CD4-positive, alpha-beta memory T cell (primary cell): ENCODE data around the gene MFSD1. TPM values are rescaled to one million over a fixed set of nuclear protein-coding genes. Genes with fewer than 3 reads are reported as not detected.
"Not testable (repeated sequence)": the region's sequence is repeated elsewhere in the genome, so short reads cannot be mapped to it uniquely, and the experiment has no call there.

Experiments
- CTCF ChIA-PET: fragments of 350-600 bp; sonication (Branson Sonifier 250); formaldehyde crosslinking; loops from one replicate; lab custom pipeline; 2021; ENCODE audit warnings: inconsistent platforms; ENCODE audit not compliant: partially characterized antibody; lab: Charles Lee
- POLR2A ChIA-PET: fragments of 350-600 bp; sonication (Branson Sonifier 250); formaldehyde crosslinking; loops from one replicate; lab custom pipeline; 2021; ENCODE audit not compliant: partially characterized antibody; lab: Charles Lee
- DNase-seq, 5 donors: peaks; one replicate each; pipeline versions ENCODE4 v3.0.0 to v3.0.0-alpha.2; 2020 to 2022; ENCODE audit warnings: mixed read lengths in 1 of 5
- H3K27ac ChIP-seq: one replicate; pipeline ENCODE4 v1.7.0; 2013; ENCODE audit warnings: low read depth, low read length
- H3K27me3 ChIP-seq: 2 replicates; pipeline ENCODE4 v1.7.0; 2013; ENCODE audit warnings: mild to moderate bottlenecking, low read length, moderate library complexity; ENCODE audit not compliant: insufficient read depth
- H3K36me3 ChIP-seq: 2 replicates; pipeline ENCODE4 v1.7.0; 2013; ENCODE audit warnings: mild to moderate bottlenecking, low read length, moderate library complexity; ENCODE audit not compliant: insufficient read depth
- H3K4me1 ChIP-seq: 2 replicates; pipeline ENCODE4 v1.7.0; 2013; ENCODE audit warnings: mild to moderate bottlenecking, low read length, moderate library complexity; ENCODE audit not compliant: insufficient read depth
- H3K4me3 ChIP-seq, 2 donors: one replicate each; pipeline ENCODE4 v1.7.0; 2013; ENCODE audit warnings: low read length in 2 of 2, mild to moderate bottlenecking in 1 of 2
- H3K9me3 ChIP-seq, 2 donors: one replicate each; pipeline ENCODE4 v1.7.0; 2013; ENCODE audit warnings: low read length in 2 of 2, control low read depth in 1 of 2; ENCODE audit not compliant: control insufficient read depth in 1 of 2
- H3K27ac Mint-ChIP-seq, 7 donors: one replicate each; pipeline ENCODE4 v1.8.0; 2020 to 2021; ENCODE audit warnings: mixed read lengths in 7 of 7, mild to moderate bottlenecking in 6 of 7, inconsistent platforms in 3 of 7, moderate library complexity in 3 of 7
- H3K27me3 Mint-ChIP-seq, 2 donors: one replicate each; pipeline ENCODE4 v1.8.0; 2020 to 2021; ENCODE audit warnings: mixed read lengths in 2 of 2
- H3K36me3 Mint-ChIP-seq, 2 donors: one replicate each; pipeline ENCODE4 v1.8.0; 2020 to 2021; ENCODE audit warnings: mixed read lengths in 2 of 2, inconsistent platforms in 1 of 2, mild to moderate bottlenecking in 1 of 2
- H3K4me1 Mint-ChIP-seq, 4 donors: one replicate each; pipeline ENCODE4 v1.8.0; 2020 to 2021; ENCODE audit warnings: mixed read lengths in 4 of 4, mild to moderate bottlenecking in 1 of 4
- H3K4me3 Mint-ChIP-seq, 8 donors: one replicate each; pipeline ENCODE4 v1.8.0; 2020 to 2021; ENCODE audit warnings: mixed read lengths in 8 of 8, mild to moderate bottlenecking in 7 of 8, moderate library complexity in 6 of 8, inconsistent platforms in 3 of 8
- H3K9me3 Mint-ChIP-seq, 8 donors: one replicate each; pipeline ENCODE4 v1.8.0; 2020 to 2021; ENCODE audit warnings: mixed read lengths in 8 of 8, mild to moderate bottlenecking in 5 of 8, inconsistent platforms in 3 of 8, moderate library complexity in 1 of 8
- intact Hi-C: fragments of 100-400 bp; cut with micrococcal nuclease; formaldehyde crosslinking; loops from one replicate; pipeline ENCODE4 v1.15.1; 2023
- polyA plus RNA-seq, 2 donors: library from polyadenylated mRNA; unstranded; fragments of 300-500 nt; fragmentation: Illumina TruSeq; gene quantifications; one replicate each; pipeline ENCODE4 v1.2.3, GENCODE V29; 2021
- total RNA-seq, 2 experiments: library from RNA; stranded (reverse); gene quantifications; one replicate each; pipeline ENCODE4 v1.2.3, GENCODE V29; 2021

Gene MFSD1
- total and polyA plus RNA-seq, 4 experiments from 2014 or later = 31.7 to 75.0 (median 42.6) TPM

DNA sequence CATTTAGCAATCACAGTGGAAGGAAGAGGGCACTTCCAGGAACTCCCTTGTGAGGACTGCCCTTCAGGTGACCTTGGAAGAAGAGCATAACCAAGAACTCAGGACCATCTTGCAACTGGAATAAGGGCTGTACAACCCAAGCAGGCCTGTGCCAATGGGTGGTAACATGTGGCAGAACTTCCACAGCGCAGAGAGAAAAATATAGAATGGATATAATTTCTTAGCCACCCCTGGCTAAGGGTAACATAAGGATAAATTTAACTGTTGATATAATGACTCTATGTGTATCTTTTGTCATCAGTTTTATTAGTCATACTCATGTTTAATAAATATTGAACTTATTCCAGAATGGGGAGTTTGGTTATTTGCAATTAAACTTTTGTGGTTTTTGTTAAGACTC, 13.4 kb upstream of the MFSD1 start:
- no peaks in the 10 kb centered on the region for H3K36me3 Mint-ChIP-seq
- H3K36me3 ChIP-seq = no peaks in the 10 kb centered on the region
- no peaks in the 10 kb centered on the region for H3K9me3 Mint-ChIP-seq
- POLR2A ChIA-PET = interaction anchor here (0.7 kb wide), 1 partner anchor 46 kb away, joined by 3 read pairs; no protein-coding TSS in a partner anchor
- intact Hi-C loops = no loop called here
- peak overlapping the region in 1 of 8 donors; percentile 14 for H3K4me3 Mint-ChIP-seq
- H3K9me3 ChIP-seq = no peaks in the 10 kb centered on the region
- H3K27ac Mint-ChIP-seq = peak overlapping the region in 1 of 7 donors; percentile 30
- no peak overlapping the region for H3K27ac ChIP-seq
- peaks cover 7% of the 10 kb centered on the region for H3K4me1 ChIP-seq
- no peak for DNase-seq
- no peaks in the 10 kb centered on the region for H3K27me3 Mint-ChIP-seq
- no peak overlapping the region for H3K4me3 ChIP-seq
- CTCF ChIA-PET = interaction anchor here (2.1 to 5.4 kb wide), 4 partner anchors 13 to 129 kb away, joined by 8 to 136 read pairs (median 44); partner anchors contain the start of gene MFSD1
- peaks cover 0 to 4% (median 3%) of the 10 kb centered on the region in 4 donors for H3K4me1 Mint-ChIP-seq
- no peaks in the 10 kb centered on the region for H3K27me3 ChIP-seq

DNA sequence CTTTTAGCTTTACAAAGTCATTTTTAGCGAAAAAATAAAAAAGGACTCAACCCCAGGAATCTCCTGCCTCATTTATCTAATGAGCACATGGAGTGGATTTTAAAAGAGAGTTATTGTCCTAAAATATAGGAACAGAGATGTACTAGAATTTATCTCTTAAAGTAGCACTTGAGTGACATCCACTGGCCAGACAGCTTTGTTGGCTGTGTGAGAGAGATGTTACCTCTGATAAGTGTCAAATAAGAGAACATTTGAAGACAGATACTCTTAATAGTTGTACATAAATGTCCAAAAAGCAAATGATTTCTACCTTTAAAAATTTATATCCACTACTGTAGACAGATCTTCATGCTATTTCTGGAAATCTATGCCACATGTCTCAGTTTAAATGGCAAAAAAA, 12.3 kb upstream of the MFSD1 start:
- Mint-ChIP-seq H3K27ac (no peak overlapping the region), H3K4me3 (no peak overlapping the region), H3K36me3 (no peaks in the 10 kb centered on the region), H3K4me1 (peaks cover 0 to 4% (median 3%) of the 10 kb centered on the region in 4 donors), H3K27me3 (no peaks in the 10 kb centered on the region), H3K9me3 (peaks cover 0 to 4% (median 0%) of the 10 kb centered on the region in 8 donors)
- no peak overlapping the region for H3K4me3 ChIP-seq
- H3K27me3 ChIP-seq = no peaks in the 10 kb centered on the region
- no peaks in the 10 kb centered on the region for H3K9me3 ChIP-seq
- H3K4me1 ChIP-seq = peaks cover 7% of the 10 kb centered on the region
- no peaks in the 10 kb centered on the region for H3K36me3 ChIP-seq
- no peak for DNase-seq
- intact Hi-C loops = no loop called here
- ChIA-PET CTCF (interaction anchor here (0.7 to 5.4 kb wide), 10 partner anchors 8 to 250 kb away, joined by 3 to 136 read pairs (median 6); partner anchors contain the start of genes GFM1 and MFSD1), POLR2A (interaction anchor here (1.1 to 1.2 kb wide), 2 partner anchors 13 to 130 kb away, joined by 3 read pairs; partner anchors contain the start of gene MFSD1)
- H3K27ac ChIP-seq = no peak overlapping the region

DNA sequence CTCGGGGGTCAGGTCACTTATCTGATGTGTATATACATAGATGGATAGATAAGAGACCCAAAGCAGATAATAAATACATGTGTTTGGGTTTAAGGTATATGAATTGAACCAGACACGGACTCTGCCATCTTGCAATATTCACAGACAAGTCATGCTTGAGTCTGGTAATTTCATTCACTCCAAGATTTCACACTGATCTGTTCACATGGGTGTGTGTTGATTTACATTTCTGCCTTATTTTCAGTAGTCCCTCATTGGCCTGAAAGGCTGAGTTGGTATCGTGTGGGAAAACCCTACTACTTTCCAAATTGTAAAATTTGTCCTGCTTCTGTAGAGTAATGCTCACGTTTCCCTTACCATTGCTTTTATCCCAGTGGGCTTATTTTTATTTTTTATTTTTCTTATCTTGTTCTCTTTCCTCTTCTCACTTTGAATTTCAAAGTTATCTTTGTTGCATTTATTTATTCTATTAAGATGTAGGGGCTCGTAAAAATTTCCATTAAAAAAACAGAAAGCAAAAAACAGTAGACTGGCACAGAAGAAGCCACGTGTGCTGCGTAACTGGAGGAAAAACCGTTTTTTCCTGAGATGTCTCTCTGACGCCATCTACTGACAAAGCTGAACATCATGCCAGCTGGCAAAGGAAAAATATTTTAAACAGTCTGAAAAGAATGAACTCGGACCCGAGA, 10.8 kb upstream of the MFSD1 start:
- Mint-ChIP-seq H3K9me3 (peaks cover 0 to 9% (median 2%) of the 10 kb centered on the region in 8 donors), H3K36me3 (no peaks in the 10 kb centered on the region), H3K27ac (peak overlapping the region in 1 of 7 donors; percentile 36), H3K27me3 (no peaks in the 10 kb centered on the region), H3K4me3 (peak overlapping the region; percentile 58 to 83 (median 73)), H3K4me1 (peaks cover 0 to 4% (median 3%) of the 10 kb centered on the region in 4 donors)
- DNase-seq = peak; percentile 51 to 66 (median 59)
- ChIA-PET POLR2A (interaction anchor here (0.7 to 1.5 kb wide), 3 partner anchors 11 to 132 kb away, joined by 4 to 8 read pairs (median 6); partner anchors contain the start of gene MFSD1), CTCF (interaction anchor here (0.6 to 5.4 kb wide), 24 partner anchors 9 to 1185 kb away, joined by 3 to 136 read pairs (median 4); partner anchors contain the start of genes GFM1, LXN and MFSD1)
- intact Hi-C loops = loop anchor here (1.0 to 5.0 kb wide), 4 partner anchors 64 to 252 kb away; partner anchors contain the start of gene LXN
- Histone ChIP-seq H3K27ac (no peak overlapping the region), H3K9me3 (no peaks in the 10 kb centered on the region), H3K36me3 (no peaks in the 10 kb centered on the region), H3K4me3 (no peak overlapping the region), H3K4me1 (peaks cover 7% of the 10 kb centered on the region), H3K27me3 (no peaks in the 10 kb centered on the region)

DNA sequence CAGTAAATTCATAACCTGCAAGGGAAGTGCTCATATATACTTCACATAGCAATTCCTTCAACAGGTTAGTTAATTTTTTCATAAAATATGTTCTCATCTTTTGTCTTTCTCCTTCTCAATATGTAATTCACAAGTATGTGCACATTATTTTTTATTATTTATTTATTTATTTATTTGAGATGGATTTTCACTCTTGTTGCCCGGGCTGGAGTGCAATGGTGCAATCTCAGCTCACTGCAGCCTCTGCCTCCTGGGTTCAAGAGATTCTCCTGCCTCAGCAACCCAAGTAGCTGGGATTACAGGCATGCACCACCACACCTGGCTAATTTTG, 10.3 kb upstream of the MFSD1 start:
- H3K36me3 ChIP-seq, H3K4me3 ChIP-seq, H3K27me3 Mint-ChIP-seq, H3K27ac Mint-ChIP-seq, H3K27me3 ChIP-seq, H3K27ac ChIP-seq, H3K9me3 ChIP-seq, H3K9me3 Mint-ChIP-seq, H3K4me1 ChIP-seq, DNase-seq, H3K4me1 Mint-ChIP-seq, H3K36me3 Mint-ChIP-seq, H3K4me3 Mint-ChIP-seq: not testable (repeated sequence)
- ChIA-PET CTCF (interaction anchor here (0.6 to 5.4 kb wide), 24 partner anchors 9 to 1185 kb away, joined by 3 to 136 read pairs (median 4); partner anchors contain the start of genes GFM1, LXN and MFSD1), POLR2A (interaction anchor here (0.7 to 1.5 kb wide), 3 partner anchors 10 to 132 kb away, joined by 4 to 8 read pairs (median 6); partner anchors contain the start of gene MFSD1)
- intact Hi-C loops = loop anchor here (1.0 to 5.0 kb wide), 4 partner anchors 64 to 252 kb away; partner anchors contain the start of gene LXN

DNA sequence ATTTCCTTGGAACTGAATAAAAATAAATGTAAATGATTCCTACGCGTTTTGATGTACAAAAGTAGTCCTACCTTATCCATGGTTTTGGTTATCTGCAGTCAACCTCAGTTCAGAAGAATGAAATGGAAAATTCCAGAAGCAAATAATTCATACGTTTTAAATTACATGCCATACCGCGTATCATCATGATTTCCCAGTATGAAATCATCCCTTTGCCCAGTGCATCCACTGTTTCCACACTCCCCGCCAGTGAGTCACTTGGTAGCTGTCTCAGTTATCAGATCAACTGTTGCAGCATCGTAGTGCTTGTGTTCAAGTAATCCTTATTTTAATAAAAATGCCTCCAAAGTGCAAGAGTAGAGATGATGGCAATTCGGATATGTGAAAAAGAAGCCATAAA, 9.1 kb upstream of the MFSD1 start:
- H3K4me3 Mint-ChIP-seq = no peak overlapping the region
- Histone ChIP-seq H3K36me3 (no peaks in the 10 kb centered on the region), H3K27ac (no peak overlapping the region), H3K4me1 (peaks cover 7% of the 10 kb centered on the region), H3K4me3 (no peak overlapping the region), H3K9me3 (no peaks in the 10 kb centered on the region), H3K27me3 (no peaks in the 10 kb centered on the region)
- no peak overlapping the region for H3K27ac Mint-ChIP-seq
- peaks cover 0 to 9% (median 2%) of the 10 kb centered on the region in 8 donors for H3K9me3 Mint-ChIP-seq
- no peaks in the 10 kb centered on the region for H3K27me3 Mint-ChIP-seq
- peaks cover 0 to 4% (median 3%) of the 10 kb centered on the region in 4 donors for H3K4me1 Mint-ChIP-seq
- intact Hi-C loops = loop anchor here (5.0 kb wide), 1 partner anchor 120 kb away; the partner anchor contains the start of gene LXN
- CTCF ChIA-PET = interaction anchor here (0.9 to 5.4 kb wide), 4 partner anchors 10 to 133 kb away, joined by 3 to 136 read pairs (median 4); partner anchors contain the start of gene MFSD1
- POLR2A ChIA-PET = interaction anchor here (1.1 kb wide), 1 partner anchor 9 kb away, joined by 5 read pairs; the partner anchor contains the start of gene MFSD1
- DNase-seq = no peak
- H3K36me3 Mint-ChIP-seq = no peaks in the 10 kb centered on the region

DNA sequence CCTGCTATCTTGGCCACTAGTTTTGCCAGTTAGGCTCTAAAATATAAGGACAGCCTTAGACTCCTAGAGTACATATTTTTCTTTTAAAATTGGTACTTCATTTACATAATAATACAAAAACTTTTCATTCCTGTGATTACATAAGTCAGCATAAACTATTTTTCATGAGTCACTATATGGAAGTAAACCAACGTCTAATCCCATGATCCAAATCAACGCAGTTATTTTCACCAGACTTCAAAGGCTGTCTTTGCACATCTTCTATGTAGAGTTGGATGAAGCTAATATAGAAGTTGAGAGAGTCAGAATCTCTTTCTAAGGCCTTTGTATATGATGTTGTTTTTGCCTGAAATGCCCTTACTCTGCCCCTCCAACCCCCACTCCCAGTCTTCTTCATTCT, 7.6 kb upstream of the MFSD1 start:
- Histone ChIP-seq H3K27me3 (no peaks in the 10 kb centered on the region), H3K9me3 (no peaks in the 10 kb centered on the region), H3K27ac (no peak overlapping the region), H3K36me3 (no peaks in the 10 kb centered on the region), H3K4me3 (no peak overlapping the region), H3K4me1 (peaks cover 7% of the 10 kb centered on the region)
- ChIA-PET POLR2A (interaction anchor here (0.7 kb wide), 1 partner anchor 71 kb away, joined by 3 read pairs; no protein-coding TSS in a partner anchor), CTCF (interaction anchor here (1.0 to 1.9 kb wide), 6 partner anchors 16 to 255 kb away, joined by 3 to 13 read pairs (median 4); partner anchors contain the start of gene GFM1)
- Mint-ChIP-seq H3K36me3 (no peaks in the 10 kb centered on the region), H3K4me1 (peaks cover 0 to 4% (median 3%) of the 10 kb centered on the region in 4 donors), H3K9me3 (peaks cover 0 to 9% (median 2%) of the 10 kb centered on the region in 8 donors), H3K27me3 (no peaks in the 10 kb centered on the region), H3K27ac (peak overlapping the region in 1 of 7 donors; percentile 39), H3K4me3 (no peak overlapping the region)
- intact Hi-C loops = loop anchor here (5.0 kb wide), 1 partner anchor 122 kb away; the partner anchor contains the start of gene LXN
- DNase-seq = no peak
